22Rv1 (cell line): ENCODE results near the gene LRRC53.

Experiments used
- H3K27ac ChIP-seq: fragments of 450-650 bp; 2 replicates; pipeline ENCODE4 v1.5.1; 2017
- ZFX ChIP-seq: fragments of 450-650 bp; IDR thresholded peaks from 2 replicates; pipeline ENCODE4 v1.6.1; 2017; ENCODE audit warnings: antibody characterized with exemption, borderline replicate concordance
- TF ChIP-seq, protein P1 (sequence below): fragments of 450-650 bp; IDR thresholded peaks from 2 replicates; pipeline ENCODE4 v1.5.1; 2017; ENCODE audit warnings: mild to moderate bottlenecking

Gene LRRC53

GRCh38 chr1:74530892-74531291, 18.5 kb upstream of the LRRC53 start:
- TF ChIP-seq, protein P1, sequence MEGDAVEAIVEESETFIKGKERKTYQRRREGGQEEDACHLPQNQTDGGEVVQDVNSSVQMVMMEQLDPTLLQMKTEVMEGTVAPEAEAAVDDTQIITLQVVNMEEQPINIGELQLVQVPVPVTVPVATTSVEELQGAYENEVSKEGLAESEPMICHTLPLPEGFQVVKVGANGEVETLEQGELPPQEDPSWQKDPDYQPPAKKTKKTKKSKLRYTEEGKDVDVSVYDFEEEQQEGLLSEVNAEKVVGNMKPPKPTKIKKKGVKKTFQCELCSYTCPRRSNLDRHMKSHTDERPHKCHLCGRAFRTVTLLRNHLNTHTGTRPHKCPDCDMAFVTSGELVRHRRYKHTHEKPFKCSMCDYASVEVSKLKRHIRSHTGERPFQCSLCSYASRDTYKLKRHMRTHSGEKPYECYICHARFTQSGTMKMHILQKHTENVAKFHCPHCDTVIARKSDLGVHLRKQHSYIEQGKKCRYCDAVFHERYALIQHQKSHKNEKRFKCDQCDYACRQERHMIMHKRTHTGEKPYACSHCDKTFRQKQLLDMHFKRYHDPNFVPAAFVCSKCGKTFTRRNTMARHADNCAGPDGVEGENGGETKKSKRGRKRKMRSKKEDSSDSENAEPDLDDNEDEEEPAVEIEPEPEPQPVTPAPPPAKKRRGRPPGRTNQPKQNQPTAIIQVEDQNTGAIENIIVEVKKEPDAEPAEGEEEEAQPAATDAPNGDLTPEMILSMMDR, result no peak
- no peak for TF ChIP-seq ZFX
- no peak overlapping the region for H3K27ac ChIP-seq

DNA sequence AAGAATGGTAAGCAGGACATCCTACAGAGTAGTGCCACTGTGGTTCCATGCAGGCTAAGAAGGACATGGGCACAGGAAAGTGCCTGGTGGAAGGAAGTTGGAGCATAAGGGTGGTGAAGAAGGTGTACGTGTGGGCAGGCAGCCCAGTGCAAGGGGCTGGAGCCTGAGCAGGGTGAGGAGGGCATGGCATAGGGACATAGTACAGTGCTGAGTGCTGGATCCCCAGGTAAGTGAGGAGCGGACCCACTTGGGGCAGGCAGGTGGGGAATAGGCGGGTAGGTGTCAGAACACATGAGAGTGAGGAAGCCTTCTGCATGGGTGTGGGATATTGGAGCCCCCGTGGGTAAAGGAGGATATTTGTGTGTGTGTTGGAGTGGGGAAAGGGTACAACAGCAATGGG, 15.7 kb upstream of the LRRC53 start:
- TF ChIP-seq, protein P1, result no peak
- no peak for TF ChIP-seq ZFX
- H3K27ac ChIP-seq, result no peak overlapping the region

DNA sequence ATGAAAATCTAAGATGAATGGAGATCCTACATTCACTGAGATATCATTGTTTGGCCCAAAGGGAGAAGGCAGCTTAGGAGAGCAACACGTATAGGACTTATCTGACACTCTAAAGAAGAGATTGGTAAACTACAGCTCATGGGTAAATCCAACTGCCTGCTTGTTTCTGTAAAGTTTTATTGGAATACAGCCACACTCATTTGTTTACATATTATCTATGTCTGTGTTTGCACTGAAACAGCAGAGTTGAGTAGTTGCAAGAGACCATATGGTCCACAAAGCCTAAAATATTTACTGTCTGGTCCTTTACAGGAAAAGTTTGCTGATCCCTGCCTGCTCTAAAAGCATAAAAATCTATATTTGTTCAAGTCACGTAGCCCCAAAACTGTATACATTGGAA, 14.3 kb upstream of the LRRC53 start:
- TF ChIP-seq, protein P1, result no peak
- no peak for TF ChIP-seq ZFX
- no peak overlapping the region for H3K27ac ChIP-seq

DNA sequence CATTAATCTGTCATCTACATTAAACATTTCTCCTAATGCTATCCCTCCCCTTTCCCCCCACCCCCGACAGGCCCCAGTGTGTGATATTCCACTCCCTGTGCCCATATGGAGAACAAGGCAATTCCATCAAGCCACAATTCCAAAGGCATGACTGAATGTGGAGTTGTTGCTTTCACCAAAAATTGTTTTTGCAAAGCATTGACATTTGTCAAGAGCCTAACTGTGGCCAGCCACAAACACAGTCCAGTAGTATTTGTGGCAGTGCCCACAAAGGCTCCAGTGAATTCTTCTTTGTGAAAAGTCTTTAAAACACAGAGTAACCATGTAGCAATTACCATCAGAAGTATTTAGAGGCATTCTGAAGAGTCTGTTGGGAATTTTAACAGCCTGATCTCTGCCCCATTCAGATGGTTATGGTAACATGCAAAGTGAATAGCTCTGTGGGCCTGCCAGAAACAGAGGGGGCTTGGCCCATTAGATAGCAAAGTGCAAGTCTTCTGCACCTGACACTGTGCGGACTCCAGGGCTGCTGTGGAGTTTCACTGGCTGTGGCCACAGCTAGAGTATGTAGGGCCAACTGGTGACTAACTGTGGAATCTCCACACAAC, 11.6 kb upstream of the LRRC53 start:
- TF ChIP-seq, protein P1, result no peak
- no peak for TF ChIP-seq ZFX
- no peak overlapping the region for H3K27ac ChIP-seq

GRCh38 chr1:74522148-74522547, 9.7 kb upstream of the LRRC53 start:
- no peak overlapping the region for H3K27ac ChIP-seq
- TF ChIP-seq, protein P1, result no peak
- no peak for TF ChIP-seq ZFX

DNA sequence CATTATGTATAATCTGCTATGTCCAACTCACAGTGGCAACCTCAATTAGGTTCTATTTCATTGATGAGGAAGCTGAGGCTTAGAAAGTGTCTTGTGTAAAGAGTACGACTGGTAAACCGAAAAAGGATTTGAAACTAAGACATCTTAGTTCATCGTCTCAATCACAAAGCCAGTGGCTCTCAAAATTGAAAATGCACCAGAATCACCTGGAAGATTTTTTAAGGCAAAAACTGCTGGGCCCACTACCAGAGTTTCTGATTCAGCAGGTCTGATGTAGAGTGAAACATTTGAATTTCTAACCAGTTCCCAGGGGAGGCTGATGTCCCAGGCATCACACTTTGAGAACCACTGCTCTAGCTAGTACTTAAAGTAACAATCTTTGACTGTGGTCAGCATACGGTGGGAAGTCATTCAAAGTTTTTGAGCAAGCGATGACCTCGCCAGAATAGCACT, 5.2 kb upstream of the LRRC53 start:
- no peak overlapping the region for H3K27ac ChIP-seq
- TF ChIP-seq, protein P1, result no peak
- no peak for TF ChIP-seq ZFX

GRCh38 chr1:74513411-74514300, 1.2 kb upstream of the LRRC53 start:
- H3K27ac ChIP-seq, result no peak overlapping the region

More at GRCh38 chr1:74513411-74514300, 1.2 kb upstream of the LRRC53 start:
- TF ChIP-seq ZFX, result no peak
- TF ChIP-seq, protein P1, result no peak
